ENCODE data around the gene ANXA7. TPM values are rescaled to one million over a fixed set of nuclear protein-coding genes. Genes with fewer than 3 reads are reported as not detected.

ANXA7 gene
- total RNA-seq, 1 donor, result 158 TPM

DNA sequence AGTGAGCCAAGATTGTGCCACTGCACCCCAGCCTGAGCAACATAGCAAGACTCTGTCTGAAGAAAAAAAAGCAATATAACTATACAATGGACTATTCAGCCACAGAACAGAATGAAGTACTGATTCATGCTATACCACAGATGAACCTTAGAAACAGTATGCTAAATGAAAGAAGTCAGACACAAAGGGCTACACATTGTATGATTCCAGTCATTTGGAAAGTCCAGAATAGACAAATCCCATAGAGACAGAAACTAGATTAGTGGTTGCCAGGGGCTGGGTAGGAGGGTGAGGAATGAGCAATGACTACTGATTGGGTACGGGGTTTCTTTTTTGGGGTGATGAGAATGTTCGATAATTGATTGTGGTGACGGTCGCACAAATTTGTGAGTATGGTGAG lies 45.6 kb downstream of the ANXA7 start:
- no peak for DNase-seq (ENCODE audit: low read depth)
- no peak overlapping the region for H3K4me3 ChIP-seq (ENCODE audit: low read depth, low read length)
- TF ChIP-seq, protein P1, sequence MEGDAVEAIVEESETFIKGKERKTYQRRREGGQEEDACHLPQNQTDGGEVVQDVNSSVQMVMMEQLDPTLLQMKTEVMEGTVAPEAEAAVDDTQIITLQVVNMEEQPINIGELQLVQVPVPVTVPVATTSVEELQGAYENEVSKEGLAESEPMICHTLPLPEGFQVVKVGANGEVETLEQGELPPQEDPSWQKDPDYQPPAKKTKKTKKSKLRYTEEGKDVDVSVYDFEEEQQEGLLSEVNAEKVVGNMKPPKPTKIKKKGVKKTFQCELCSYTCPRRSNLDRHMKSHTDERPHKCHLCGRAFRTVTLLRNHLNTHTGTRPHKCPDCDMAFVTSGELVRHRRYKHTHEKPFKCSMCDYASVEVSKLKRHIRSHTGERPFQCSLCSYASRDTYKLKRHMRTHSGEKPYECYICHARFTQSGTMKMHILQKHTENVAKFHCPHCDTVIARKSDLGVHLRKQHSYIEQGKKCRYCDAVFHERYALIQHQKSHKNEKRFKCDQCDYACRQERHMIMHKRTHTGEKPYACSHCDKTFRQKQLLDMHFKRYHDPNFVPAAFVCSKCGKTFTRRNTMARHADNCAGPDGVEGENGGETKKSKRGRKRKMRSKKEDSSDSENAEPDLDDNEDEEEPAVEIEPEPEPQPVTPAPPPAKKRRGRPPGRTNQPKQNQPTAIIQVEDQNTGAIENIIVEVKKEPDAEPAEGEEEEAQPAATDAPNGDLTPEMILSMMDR (IDR thresholded peaks at IDR 0.05; ENCODE audit: insufficient read depth, low read length), result no peak

DNA sequence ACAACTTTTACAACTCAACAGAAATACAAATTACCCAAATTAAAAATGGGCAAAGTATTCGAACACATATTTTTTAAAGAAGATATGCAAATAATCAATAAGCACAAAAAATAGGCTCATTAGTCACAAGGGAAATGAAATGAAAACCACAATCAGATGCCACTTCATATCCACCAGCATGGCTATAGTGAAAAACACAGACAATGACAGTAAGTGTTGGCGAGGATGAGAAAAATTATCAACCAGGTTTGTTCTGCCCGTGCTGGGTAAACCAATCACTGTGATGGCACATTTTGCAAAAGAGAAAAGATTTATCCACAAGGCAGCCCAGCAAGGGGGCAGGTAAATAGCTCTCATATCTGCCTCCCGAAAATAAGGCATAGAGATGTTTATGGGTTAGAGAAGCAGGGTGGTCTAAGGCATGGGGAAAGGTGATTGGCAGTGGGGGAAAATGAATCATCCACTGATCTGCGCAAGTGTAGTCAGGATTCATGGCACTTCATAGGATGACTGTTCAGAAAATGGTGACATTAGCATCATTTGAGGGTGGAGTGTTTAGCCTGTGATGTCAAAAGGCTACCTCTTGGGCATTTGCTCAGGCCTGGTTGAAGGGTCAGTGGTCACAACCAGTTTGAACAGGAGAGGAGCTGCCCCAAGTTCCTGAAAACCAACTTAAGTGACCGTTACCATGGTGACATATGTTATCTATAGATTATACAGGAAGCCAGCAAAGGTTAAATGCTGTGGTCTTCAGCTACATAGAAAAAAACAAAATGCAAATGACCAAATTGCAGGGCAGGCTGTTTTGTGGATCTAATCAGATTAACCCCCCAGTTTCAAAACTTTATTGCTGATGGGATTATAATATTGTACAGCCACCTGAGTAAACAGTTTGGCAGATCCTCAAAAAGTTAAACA lies 47.2 kb downstream of the ANXA7 start:
- TF ChIP-seq, protein P1 (IDR thresholded peaks at IDR 0.05; ENCODE audit: insufficient read depth, low read length), result no peak

DNA sequence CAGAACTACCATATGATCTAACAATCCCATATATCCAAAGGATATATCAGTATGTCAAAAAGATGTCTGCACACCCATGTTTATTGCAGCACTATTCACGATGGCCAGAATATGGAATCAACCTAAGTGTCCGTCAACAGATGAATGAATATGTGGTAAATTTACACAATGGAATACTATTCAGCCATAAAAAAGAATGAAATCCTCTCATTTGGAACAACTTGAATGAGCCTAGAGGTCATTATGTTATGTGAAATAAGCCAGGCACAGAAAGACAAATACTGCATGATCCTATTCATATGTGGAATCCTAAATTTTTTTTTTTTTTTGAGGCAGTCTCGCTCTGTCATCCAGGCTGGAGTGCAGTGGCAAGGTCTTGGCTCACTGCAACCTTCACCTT lies 48.9 kb downstream of the ANXA7 start:
- DNase-seq (ENCODE audit: low read depth), result no peak
- no peak overlapping the region for H3K4me3 ChIP-seq (ENCODE audit: low read depth, low read length)
- TF ChIP-seq, protein P1 (IDR thresholded peaks at IDR 0.05; ENCODE audit: insufficient read depth, low read length), result no peak

More for the DNA sequence above, 47.2 kb downstream of the ANXA7 start:
- no peak for DNase-seq (ENCODE audit: low read depth)
- no peak overlapping the region for H3K4me3 ChIP-seq (ENCODE audit: low read depth, low read length)

DNA sequence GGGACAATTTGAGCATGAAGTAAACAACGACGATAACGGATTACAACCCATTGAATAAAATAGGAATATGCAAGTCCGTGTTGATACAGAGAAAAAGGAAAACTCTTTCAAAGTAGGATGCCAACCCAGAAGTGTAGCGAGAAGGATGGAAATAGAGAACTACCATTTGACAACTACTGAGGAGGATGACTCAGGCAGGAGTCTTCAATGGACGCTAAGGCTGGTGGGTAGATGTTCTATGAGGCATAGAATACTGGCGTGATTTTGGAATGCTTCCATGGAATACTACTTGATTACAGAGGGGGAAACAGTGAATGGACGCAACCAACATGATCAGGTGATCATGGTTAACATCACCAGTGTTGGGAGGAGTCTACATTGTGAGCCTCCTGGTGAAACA lies 54.4 kb downstream of the ANXA7 start:
- TF ChIP-seq, protein P1 (IDR thresholded peaks at IDR 0.05; ENCODE audit: insufficient read depth, low read length), result no peak
- no peak for DNase-seq (ENCODE audit: low read depth)
- H3K4me3 ChIP-seq (ENCODE audit: low read depth, low read length), result no peak overlapping the region

DNA sequence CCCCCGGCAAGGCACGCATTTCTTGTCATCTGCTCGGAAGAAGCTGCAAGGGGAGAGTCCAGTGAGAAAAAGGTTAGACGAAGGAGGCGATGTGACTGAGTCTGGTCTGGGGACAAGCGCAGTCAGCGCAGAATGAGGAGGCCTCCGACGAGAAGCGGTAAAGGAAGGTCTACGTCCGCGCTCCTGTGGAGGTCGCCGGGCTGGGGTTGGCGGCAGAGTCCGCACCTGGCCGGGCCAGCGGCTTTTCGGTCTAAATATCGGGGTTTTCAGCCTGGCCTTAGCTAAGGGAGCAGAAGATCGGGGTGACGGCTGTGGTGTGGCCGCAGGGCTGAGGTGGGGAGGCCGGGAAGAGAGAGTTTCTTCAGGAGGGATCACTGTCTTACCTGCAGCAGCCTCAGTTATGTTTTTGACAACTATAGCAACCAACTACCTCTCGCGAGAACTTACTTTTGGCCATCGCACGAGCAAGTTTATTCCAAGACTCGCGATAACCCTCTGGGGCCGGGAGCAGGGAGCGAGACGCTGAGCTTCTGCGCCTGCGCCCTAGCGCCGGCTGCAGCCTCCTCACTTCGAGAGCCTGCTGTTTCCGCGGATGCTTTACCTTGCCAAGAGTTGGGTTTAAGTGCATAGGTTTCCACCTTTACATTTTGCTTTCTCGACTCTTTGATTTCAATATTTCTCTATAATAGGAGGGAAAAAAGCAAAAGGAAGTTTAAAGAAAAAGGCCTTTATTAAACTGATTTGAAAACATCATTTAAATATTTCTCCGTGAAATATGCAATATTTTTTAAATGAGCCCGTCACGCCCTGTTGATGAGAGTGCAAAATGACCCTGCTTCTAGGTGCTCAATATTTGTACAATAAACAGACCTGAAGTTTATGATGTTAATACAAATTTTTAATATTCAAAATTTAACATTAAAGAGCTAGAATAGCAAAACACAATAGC lies 55.3 kb downstream of the ANXA7 start, which contains the start of gene CFAP70:
Gene CFAP70, minus strand, starts transcription at position 534 of the 949 bp plus-strand sequence. CDS start 4,068 bp downstream, outside the sequence.
- peak within 1 kb of the TSS; percentile 77 for H3K4me3 ChIP-seq (ENCODE audit: low read depth, low read length)
- peak; percentile 98 for DNase-seq (ENCODE audit: low read depth)
- TF ChIP-seq, protein P1 (IDR thresholded peaks at IDR 0.05; ENCODE audit: insufficient read depth, low read length), result no peak

DNA sequence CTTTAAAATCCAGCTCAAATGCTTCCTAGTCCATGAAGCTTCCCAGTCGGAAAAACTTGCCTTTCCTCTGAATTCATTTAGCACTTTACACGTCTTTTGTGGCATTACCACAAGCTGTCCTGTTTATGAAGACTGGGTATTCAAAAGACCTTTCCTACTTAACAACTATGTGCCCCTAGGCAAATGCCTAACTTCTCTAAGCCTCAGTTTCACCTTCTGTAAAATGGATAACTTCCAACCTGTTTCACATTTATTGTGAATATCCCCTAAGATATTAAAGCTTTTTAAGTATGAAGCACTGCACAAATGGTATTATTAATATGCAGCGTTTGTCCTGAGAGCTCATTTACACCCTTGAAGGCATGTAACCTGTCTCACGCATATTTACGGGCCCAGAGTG lies 56.0 kb downstream of the ANXA7 start:
- DNase-seq (ENCODE audit: low read depth), result no peak
- peak overlapping the region; percentile 77 for H3K4me3 ChIP-seq (ENCODE audit: low read depth, low read length)
- TF ChIP-seq, protein P1 (IDR thresholded peaks at IDR 0.05; ENCODE audit: insufficient read depth, low read length), result no peak
